GM21737 (cell line): ENCODE measurements around the gene ADAMTS15.

ENCODE experiments used
- ATAC-seq: cut with Tn5 transposase; IDR thresholded peaks from one replicate; pipeline ENCODE4 v1.9.1; 2021; ENCODE audit warnings: mild to moderate bottlenecking, moderate library complexity; ENCODE audit not compliant: unreplicated experiment

Gene ADAMTS15

DNA sequence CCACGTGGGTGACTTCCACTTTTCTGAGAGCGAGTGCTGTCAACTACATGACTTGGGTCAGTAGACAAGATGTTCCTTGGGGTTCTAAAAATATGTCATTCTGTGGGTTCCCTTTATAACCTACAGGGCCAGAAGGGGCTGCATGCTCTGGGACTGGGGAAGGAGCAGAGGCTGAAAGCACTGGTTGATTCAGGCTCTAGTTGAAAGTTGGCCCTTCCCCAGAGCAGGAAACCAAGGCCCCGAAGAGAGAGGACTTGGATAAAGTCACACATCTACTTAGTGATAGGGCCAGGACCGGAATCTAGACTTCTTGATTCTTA is 9.9 kb downstream of the ADAMTS15 start:
- no peak for ATAC-seq

- no peak for ATAC-seq
Measured at GRCh38 chr11:130459521-130459920, 11.1 kb downstream of the ADAMTS15 start.

- ATAC-seq, result no peak
Measured at GRCh38 chr11:130462101-130462885, 13.8 kb downstream of the ADAMTS15 start.

GRCh38 chr11:130462931-130463330 is 14.5 kb downstream of the ADAMTS15 start:
- no peak for ATAC-seq

DNA sequence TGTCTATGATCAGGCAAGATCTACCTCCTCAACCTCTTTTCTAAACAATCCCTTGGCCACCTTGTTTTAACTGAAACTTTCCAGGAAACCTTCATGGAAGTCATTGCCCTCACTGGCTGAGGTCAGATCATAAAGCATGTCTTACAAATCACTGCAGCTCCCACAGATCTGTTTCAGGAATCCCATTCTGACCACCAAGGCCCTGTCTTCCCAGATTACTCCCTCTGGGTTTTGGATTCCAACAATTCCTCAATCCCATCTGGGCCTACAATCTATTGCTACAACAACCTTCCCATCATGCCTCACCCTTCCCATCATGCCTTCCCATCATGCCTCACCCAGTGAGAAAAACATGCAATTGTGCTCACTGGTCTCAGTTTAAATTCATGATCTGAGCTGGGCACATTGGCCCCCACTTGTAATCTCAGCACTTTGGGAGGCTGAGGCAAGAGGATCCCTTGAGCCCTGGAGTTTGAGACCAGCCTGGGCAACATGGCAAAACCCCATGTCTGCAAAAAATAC is 15.9 kb downstream of the ADAMTS15 start:
- no peak for ATAC-seq

- ATAC-seq, result no peak
Measured at GRCh38 chr11:130465263-130465662, 16.8 kb downstream of the ADAMTS15 start.

- no peak for ATAC-seq
Measured at GRCh38 chr11:130467116-130467900, 18.9 kb downstream of the ADAMTS15 start.

DNA sequence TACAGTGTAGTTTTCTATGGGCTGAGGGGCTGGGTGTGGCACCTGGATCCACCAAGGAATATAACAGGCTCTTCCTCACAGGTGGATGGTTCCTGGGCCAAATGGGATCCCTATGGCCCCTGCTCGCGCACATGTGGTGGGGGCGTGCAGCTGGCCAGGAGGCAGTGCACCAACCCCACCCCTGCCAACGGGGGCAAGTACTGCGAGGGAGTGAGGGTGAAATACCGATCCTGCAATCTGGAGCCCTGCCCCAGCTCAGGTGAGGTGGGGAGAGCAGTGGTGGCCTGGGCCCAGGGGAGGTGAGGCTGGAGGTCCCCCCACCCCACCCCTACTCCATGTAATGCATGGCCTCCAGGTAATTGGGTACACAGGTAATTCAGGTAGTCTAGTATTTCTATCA is 20.7 kb downstream of the ADAMTS15 start:
- no peak for ATAC-seq

- no peak for ATAC-seq
Measured at GRCh38 chr11:130470832-130471706, 22.6 kb downstream of the ADAMTS15 start.

- ATAC-seq, result no peak
Measured at GRCh38 chr11:130471731-130472433, 23.4 kb downstream of the ADAMTS15 start.

DNA sequence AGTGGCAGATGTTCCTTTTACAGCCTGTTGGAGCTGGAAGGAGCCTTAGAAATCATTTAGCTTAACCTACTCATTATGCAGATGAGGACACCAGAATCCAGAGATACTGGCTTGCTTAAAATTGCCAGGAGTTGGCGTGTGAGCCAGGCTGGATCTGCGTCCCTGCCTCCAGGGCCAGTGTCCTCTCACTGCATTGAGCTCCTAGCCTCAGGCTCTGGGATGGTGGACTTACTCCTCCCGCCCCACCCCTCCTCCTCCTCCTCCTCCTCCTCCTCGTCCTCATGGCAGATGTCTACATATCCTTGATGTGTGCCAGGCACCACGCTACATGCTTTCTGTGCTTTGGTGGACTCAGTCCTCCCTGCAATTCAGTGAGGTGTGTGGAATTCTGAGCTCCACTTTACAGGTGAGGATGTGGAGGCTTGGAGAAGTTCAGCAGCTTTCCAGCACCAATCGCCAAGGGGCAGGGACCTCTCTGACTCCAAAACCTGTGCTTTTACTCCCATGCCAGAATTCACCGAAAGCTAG is 24.1 kb downstream of the ADAMTS15 start:
- no peak for ATAC-seq

- ATAC-seq, result no peak
Measured at GRCh38 chr11:130473056-130473794, 24.8 kb downstream of the ADAMTS15 start.

DNA sequence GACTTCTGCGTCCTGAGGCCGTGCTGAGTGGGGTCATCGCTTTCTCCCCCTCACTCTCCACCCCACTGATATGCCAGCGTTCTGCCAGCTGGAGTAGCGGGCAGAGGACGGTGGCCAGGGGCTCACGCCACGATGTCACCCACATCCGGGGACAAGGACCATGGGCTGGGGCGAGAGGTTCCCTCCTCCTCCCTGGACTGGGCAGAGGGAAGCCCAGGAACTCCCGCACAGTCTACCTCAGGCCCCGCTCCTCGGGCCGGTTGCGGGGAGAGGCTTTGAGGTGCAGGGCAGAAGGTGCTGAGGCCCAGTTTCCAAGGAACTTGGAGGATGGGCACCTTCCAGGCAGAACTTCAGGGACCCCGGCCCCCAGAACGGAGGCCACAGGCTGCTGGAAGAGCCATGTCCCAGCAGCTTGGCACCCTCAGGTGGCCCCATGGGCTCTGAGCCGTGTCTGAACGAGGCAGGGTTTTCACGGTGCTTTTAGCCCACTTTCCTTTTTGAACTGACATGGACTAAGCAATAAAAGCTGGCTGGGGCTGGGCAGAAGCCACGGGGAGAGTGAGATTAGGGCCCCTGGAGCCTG is 25.4 kb downstream of the ADAMTS15 start:
- no peak for ATAC-seq

- no peak for ATAC-seq
Measured at GRCh38 chr11:130474637-130475400, 26.4 kb downstream of the ADAMTS15 start.

DNA sequence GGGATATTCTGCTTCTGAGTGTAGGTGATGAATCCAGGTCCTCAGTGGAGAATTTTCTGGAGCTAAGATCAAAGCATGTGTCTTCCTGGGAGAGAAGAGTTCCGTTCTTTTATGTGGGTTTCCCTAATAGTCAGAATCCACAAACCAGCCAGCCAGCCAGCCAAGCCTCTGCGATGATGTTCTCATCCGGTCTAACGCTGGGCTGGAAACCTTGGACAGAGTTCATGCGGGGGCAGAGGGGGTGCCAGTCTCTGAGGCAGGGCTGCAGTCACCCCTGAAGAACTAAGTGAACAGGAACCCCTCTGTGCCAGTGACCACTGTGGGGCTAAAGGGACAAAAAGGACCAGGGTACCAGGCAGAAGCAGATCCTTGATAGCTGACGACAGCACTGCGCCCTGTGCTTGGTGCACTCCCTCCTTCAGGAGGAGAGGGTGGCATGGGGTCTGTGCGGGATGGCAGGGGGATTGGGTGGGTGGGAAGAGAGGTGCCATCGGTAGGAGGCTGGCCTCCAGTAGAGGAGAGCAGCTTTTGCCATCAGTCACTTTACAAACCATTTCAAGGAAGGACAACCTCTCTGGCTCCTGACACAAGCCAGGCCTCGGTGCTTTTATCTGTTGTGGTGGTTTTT is 27.1 kb downstream of the ADAMTS15 start:
- ATAC-seq, result no peak

DNA sequence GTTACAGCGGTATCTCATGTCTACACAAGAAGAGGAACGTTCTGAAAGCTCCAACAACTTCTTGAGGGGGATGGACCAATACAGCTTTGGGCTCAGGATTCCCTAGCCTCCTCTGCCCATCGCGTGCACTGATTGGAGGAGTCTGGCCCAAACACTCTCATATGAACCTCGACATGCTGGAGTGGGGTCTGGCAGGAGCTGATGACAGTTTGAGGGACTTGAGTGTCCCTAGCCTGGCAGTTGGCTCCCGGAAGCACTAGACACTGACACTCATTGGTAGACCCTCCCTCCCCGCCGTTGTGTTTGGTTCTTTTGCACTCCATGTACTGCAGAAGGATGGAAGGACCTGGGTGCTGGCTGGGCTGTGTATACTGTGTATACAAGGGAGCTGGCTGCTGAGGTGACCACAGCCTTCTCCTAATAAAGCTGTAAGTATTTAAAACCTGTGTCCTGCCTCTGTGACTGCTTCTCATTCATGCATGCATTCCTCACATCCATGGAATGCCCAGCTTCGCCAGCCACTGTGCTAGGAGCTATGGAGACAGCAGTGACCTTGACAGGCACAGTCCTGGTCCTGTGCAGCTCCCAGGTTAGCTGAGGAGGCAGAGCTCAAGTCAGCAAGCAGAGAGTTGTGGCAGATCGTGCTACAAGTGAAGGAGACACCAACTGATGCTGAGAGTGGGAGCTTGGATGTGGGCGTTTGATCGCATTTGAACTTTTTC is 27.9 kb downstream of the ADAMTS15 start:
- no peak for ATAC-seq

- ATAC-seq, result no peak
Measured at GRCh38 chr11:130476922-130477491, 28.6 kb downstream of the ADAMTS15 start.
